HL-60 (cell line): Measurements from ENCODE around the gene ZNF460.
"Not testable (repeated sequence)": the region's sequence is repeated elsewhere in the genome, so short reads cannot be mapped to it uniquely, and the experiment has no call there.

ENCODE experiments used
- DNase-seq, 2 experiments: peaks; one replicate each; pipeline ENCODE4 v3.0.0-alpha.2; 2010 to 2020; ENCODE audit warnings: low read depth in 1 of 2, low spot score in 1 of 2
- H3K27ac ChIP-seq: fragments of 250-450 bp; sonication (Bioruptor Pico); replicated peaks from 2 replicates; pipeline ENCODE4 v1.5.1; 2020; ENCODE audit warnings: mild to moderate bottlenecking, moderate library complexity
- H3K27me3 ChIP-seq: fragments of 250-450 bp; sonication (Bioruptor Pico); 2 replicates; pipeline ENCODE4 v1.5.1; 2021; ENCODE audit warnings: mild to moderate bottlenecking, moderate library complexity; ENCODE audit not compliant: insufficient read depth, poor library complexity, severe bottlenecking
- H3K4me3 ChIP-seq: replicated peaks from 2 replicates; pipeline ENCODE4 v1.5.1; 2011; ENCODE audit warnings: mild to moderate bottlenecking, control low read depth, low read length; ENCODE audit not compliant: insufficient read depth
- GABPA ChIP-seq: IDR thresholded peaks from 2 replicates; pipeline ENCODE4 v1.6.1; 2012; ENCODE audit warnings: low read depth
- POLR2AphosphoS5 ChIP-seq: IDR thresholded peaks from 2 replicates; pipeline ENCODE4 v1.6.1; 2012; ENCODE audit warnings: low read depth
- REST ChIP-seq: IDR thresholded peaks from 2 replicates; pipeline ENCODE4 v1.6.1; 2012; ENCODE audit warnings: low read depth; ENCODE audit not compliant: insufficient replicate concordance
- SPI1 ChIP-seq: IDR thresholded peaks from 2 replicates; pipeline ENCODE4 v1.6.1; 2012; ENCODE audit warnings: low read depth, mild to moderate bottlenecking, borderline replicate concordance
- TF ChIP-seq, protein P1 (sequence below): IDR thresholded peaks from one replicate; pipeline ENCODE4 v1.5.1; 2011; ENCODE audit warnings: low read length, control low read depth, inconsistent platforms; ENCODE audit not compliant: insufficient read depth

ZNF460 gene

DNA sequence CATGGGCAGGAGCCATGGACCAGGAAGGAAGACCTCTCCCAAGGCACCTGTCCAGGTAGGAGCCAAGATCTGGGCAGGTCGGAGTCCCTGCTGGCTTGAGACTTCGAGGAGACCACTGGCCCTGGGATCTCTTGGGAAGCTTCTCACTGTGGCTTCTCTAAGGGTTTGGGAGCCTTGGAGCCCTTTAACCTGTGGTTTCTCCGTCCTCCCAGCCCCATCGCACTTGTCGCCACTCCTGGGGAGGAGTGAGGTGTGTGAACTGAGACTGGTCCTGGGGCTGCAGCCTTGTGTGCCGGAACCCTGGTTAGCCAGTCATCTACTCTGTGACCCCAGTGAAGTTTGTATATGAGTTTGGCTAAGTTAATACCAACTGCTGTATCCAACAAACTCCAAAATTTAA, 31.6 kb upstream of the ZNF460 start:
- Histone ChIP-seq H3K27ac (no peak overlapping the region), H3K27me3 (no peaks in the 10 kb centered on the region), H3K4me3 (no peak overlapping the region)
- DNase-seq = no peak
- TF ChIP-seq REST (no peak), GABPA (no peak), SPI1 (no peak), POLR2AphosphoS5 (no peak)
- TF ChIP-seq, protein P1, sequence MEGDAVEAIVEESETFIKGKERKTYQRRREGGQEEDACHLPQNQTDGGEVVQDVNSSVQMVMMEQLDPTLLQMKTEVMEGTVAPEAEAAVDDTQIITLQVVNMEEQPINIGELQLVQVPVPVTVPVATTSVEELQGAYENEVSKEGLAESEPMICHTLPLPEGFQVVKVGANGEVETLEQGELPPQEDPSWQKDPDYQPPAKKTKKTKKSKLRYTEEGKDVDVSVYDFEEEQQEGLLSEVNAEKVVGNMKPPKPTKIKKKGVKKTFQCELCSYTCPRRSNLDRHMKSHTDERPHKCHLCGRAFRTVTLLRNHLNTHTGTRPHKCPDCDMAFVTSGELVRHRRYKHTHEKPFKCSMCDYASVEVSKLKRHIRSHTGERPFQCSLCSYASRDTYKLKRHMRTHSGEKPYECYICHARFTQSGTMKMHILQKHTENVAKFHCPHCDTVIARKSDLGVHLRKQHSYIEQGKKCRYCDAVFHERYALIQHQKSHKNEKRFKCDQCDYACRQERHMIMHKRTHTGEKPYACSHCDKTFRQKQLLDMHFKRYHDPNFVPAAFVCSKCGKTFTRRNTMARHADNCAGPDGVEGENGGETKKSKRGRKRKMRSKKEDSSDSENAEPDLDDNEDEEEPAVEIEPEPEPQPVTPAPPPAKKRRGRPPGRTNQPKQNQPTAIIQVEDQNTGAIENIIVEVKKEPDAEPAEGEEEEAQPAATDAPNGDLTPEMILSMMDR = no peak

- H3K27me3 ChIP-seq = no peaks in the 10 kb centered on the region
- TF ChIP-seq, protein P1 = no peak
- no peak for TF ChIP-seq SPI1
- TF ChIP-seq GABPA = no peak
- no peak for TF ChIP-seq REST
- no peak for TF ChIP-seq POLR2AphosphoS5
- H3K4me3 ChIP-seq = no peak overlapping the region
- no peak for DNase-seq
- no peak overlapping the region for H3K27ac ChIP-seq
Measured at GRCh38 chr19:57249329-57249728, 31.0 kb upstream of the ZNF460 start.

DNA sequence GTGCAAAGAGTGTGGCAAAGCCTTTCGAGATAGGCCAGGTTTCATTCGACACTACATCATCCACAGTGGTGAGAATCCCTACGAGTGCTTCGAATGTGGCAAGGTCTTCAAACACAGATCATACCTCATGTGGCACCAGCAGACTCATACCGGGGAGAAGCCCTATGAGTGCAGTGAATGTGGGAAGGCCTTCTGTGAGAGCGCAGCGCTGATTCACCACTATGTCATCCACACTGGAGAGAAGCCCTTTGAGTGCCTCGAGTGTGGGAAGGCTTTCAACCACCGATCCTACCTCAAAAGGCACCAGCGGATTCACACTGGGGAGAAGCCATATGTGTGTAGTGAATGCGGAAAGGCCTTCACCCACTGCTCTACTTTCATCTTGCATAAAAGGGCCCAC, 26.5 kb upstream of the ZNF460 start:
- not testable (repeated sequence) for H3K27me3 ChIP-seq, H3K27ac ChIP-seq, DNase-seq, H3K4me3 ChIP-seq

DNA sequence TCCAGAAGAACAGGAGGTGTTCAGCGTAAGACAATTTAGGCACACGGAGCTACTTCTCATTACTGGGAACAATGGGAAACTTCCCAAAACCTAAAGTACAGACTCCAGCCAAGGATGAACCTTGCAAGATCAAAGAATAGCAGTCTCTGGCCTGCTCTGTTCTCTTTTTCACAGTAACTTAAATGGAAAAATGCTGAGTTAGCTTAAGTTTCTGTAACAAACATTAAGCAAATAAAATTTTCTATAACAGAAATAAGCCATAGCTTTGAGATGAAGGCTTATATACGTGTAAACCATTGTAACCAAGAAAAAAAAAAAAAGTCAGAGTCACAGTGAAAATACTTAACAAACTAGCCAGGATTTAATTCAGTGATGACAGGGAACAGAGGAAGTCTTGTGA, 18.2 kb upstream of the ZNF460 start:
- TF ChIP-seq, protein P1 = no peak
- TF ChIP-seq GABPA (no peak), SPI1 (no peak)
- H3K4me3 ChIP-seq = no peak overlapping the region
- DNase-seq = no peak
- no peak overlapping the region for H3K27ac ChIP-seq
- no peaks in the 10 kb centered on the region for H3K27me3 ChIP-seq
